ENCODE data around the gene CBR3.
A peak's percentile ranks its signal among the peaks of the same experiment; 100 is the strongest.

CBR3 gene

GRCh38 chr21:36134803-36135390 is at the start of gene CBR3:
Gene CBR3, plus strand, starts transcription at chr21:36135079. Its CDS starts 114 bp downstream, at chr21:36135193.
- peak; percentile 73 for DNase-seq (ENCODE audit: low read depth, low spot score)
- peak within 1 kb of the TSS; percentile 62 for H3K4me3 ChIP-seq (ENCODE audit: low read depth, low read length)
- no peak for TF ChIP-seq CTCF (IDR thresholded peaks at IDR 0.05; ENCODE audit: low read depth, low read length)
- in situ Hi-C loops (cut with HindIII; ENCODE audit: low sequenced_read_pairs), result no loop called here

- DNase-seq (ENCODE audit: low read depth, low spot score), result no peak
- in situ Hi-C loops (cut with HindIII; ENCODE audit: low sequenced_read_pairs), result no loop called here
- no peak overlapping the region for H3K4me3 ChIP-seq (ENCODE audit: low read depth, low read length)
- TF ChIP-seq CTCF (IDR thresholded peaks at IDR 0.05; ENCODE audit: low read depth, low read length), result peak; percentile 24
Observed at GRCh38 chr21:36087362-36088138, 47.3 kb upstream of the CBR3 start.

GRCh38 chr21:36089946-36090345 is 44.9 kb upstream of the CBR3 start:
- no peak for DNase-seq (ENCODE audit: low read depth, low spot score)
- TF ChIP-seq CTCF (IDR thresholded peaks at IDR 0.05; ENCODE audit: low read depth, low read length), result no peak
- no peak overlapping the region for H3K4me3 ChIP-seq (ENCODE audit: low read depth, low read length)
- in situ Hi-C loops (cut with HindIII; ENCODE audit: low sequenced_read_pairs), result no loop called here

GRCh38 chr21:36092681-36093080 is 42.2 kb upstream of the CBR3 start:
- no peak for DNase-seq (ENCODE audit: low read depth, low spot score)
- no peak overlapping the region for H3K4me3 ChIP-seq (ENCODE audit: low read depth, low read length)
- in situ Hi-C loops (cut with HindIII; ENCODE audit: low sequenced_read_pairs), result no loop called here
- TF ChIP-seq CTCF (IDR thresholded peaks at IDR 0.05; ENCODE audit: low read depth, low read length), result no peak

GRCh38 chr21:36093512-36093911 is 41.4 kb upstream of the CBR3 start:
- no peak overlapping the region for H3K4me3 ChIP-seq (ENCODE audit: low read depth, low read length)
- no peak for DNase-seq (ENCODE audit: low read depth, low spot score)
- no peak for TF ChIP-seq CTCF (IDR thresholded peaks at IDR 0.05; ENCODE audit: low read depth, low read length)
- in situ Hi-C loops (cut with HindIII; ENCODE audit: low sequenced_read_pairs), result no loop called here

- TF ChIP-seq CTCF (IDR thresholded peaks at IDR 0.05; ENCODE audit: low read depth, low read length), result no peak
- H3K4me3 ChIP-seq (ENCODE audit: low read depth, low read length), result no peak overlapping the region
- in situ Hi-C loops (cut with HindIII; ENCODE audit: low sequenced_read_pairs), result no loop called here
- DNase-seq (ENCODE audit: low read depth, low spot score), result no peak
Observed at GRCh38 chr21:36096398-36097290, 38.2 kb upstream of the CBR3 start.

All from astrocyte of the spinal cord (primary cell).